CD4-positive, CD25-positive, alpha-beta regulatory T cell (primary cell): ENCODE data around the gene CDH12. TPM values are rescaled to one million over a fixed set of nuclear protein-coding genes. Genes with fewer than 3 reads are reported as not detected.

Experiments used
- ATAC-seq, 2 donors: fragments of 150-1000 bp; cut with Tn5 transposase; one replicate each; pipeline ENCODE4 v1.10.0; 2021; ENCODE audit warnings: low read depth in 2 of 2, moderate number of reproducible peaks in 2 of 2, moderate library complexity in 1 of 2
- DNase-seq, 3 donors: peaks; one replicate each; pipeline versions ENCODE4 v3.0.0 to v3.0.0-alpha.2; 2012 to 2022; ENCODE audit warnings: mixed read lengths in 1 of 3
- H3K27ac ChIP-seq: one replicate; pipeline ENCODE4 v1.7.0; 2013; ENCODE audit warnings: mild to moderate bottlenecking, low read length; ENCODE audit not compliant: insufficient read depth, poor library complexity, severe bottlenecking
- H3K27me3 ChIP-seq: one replicate; pipeline ENCODE4 v1.7.0; 2013; ENCODE audit warnings: low read length; ENCODE audit not compliant: control insufficient read depth, insufficient read depth
- H3K36me3 ChIP-seq: one replicate; pipeline ENCODE4 v1.7.0; 2013; ENCODE audit warnings: mild to moderate bottlenecking, low read length, moderate library complexity; ENCODE audit not compliant: control insufficient read depth, insufficient read depth
- H3K4me1 ChIP-seq: 2 replicates; pipeline ENCODE4 v1.7.0; 2013; ENCODE audit warnings: mild to moderate bottlenecking, low read length; ENCODE audit not compliant: insufficient read depth, control insufficient read depth, poor library complexity, severe bottlenecking
- H3K4me3 ChIP-seq: one replicate; pipeline ENCODE4 v1.7.0; 2013; ENCODE audit warnings: low read depth, mild to moderate bottlenecking, low read length, moderate library complexity
- H3K9me3 ChIP-seq, 2 experiments: 1 replicate in 1 of 2; 2 replicates in 1 of 2; pipeline ENCODE4 v1.7.0; 2013; ENCODE audit warnings: low read length in 2 of 2, mild to moderate bottlenecking in 1 of 2, moderate library complexity in 1 of 2; ENCODE audit not compliant: control insufficient read depth in 2 of 2
- H3K27ac Mint-ChIP-seq, 3 donors: one replicate each; pipeline ENCODE4 v1.8.0; 2020 to 2022; ENCODE audit warnings: mild to moderate bottlenecking in 3 of 3, mixed read lengths in 3 of 3, moderate library complexity in 2 of 3
- H3K27me3 Mint-ChIP-seq: one replicate; pipeline ENCODE4 v1.8.0; 2022; ENCODE audit warnings: mild to moderate bottlenecking, mixed read lengths
- H3K36me3 Mint-ChIP-seq: one replicate; pipeline ENCODE4 v1.8.0; 2020; ENCODE audit warnings: mixed read lengths
- H3K4me1 Mint-ChIP-seq, 4 donors: one replicate each; pipeline ENCODE4 v1.8.0; 2020 to 2022; ENCODE audit warnings: mixed read lengths in 4 of 4, mild to moderate bottlenecking in 1 of 4
- H3K4me3 Mint-ChIP-seq, 4 donors: one replicate each; pipeline ENCODE4 v1.8.0; 2020 to 2022; ENCODE audit warnings: mild to moderate bottlenecking in 4 of 4, mixed read lengths in 4 of 4, moderate library complexity in 3 of 4
- H3K9me3 Mint-ChIP-seq, 7 donors: one replicate each; pipeline ENCODE4 v1.8.0; 2020 to 2022; ENCODE audit warnings: mixed read lengths in 7 of 7, mild to moderate bottlenecking in 3 of 7, moderate library complexity in 2 of 7
- polyA plus RNA-seq, 4 donors: library from polyadenylated mRNA; unstranded; fragments of 300-500 nt; fragmentation: Illumina TruSeq; gene quantifications; one replicate each; pipeline ENCODE4 v1.2.3, GENCODE V29; 2021
- total RNA-seq: library from RNA; stranded (reverse); gene quantifications from one replicate; pipeline ENCODE4 v1.2.3, GENCODE V29; 2022

The CDH12 gene
- total and polyA plus RNA-seq, 5 donors from 2014 or later: not detected

GRCh38 chr5:21802100-21802499 lies 1051.0 kb downstream of the CDH12 start:
- H3K27ac Mint-ChIP-seq: no peak overlapping the region
- H3K27me3 Mint-ChIP-seq: no peaks in the 10 kb centered on the region
- H3K4me1 Mint-ChIP-seq: no peaks in the 10 kb centered on the region

GRCh38 chr5:21792748-21793147 lies 1060.4 kb downstream of the CDH12 start:
- no peak overlapping the region for H3K4me3 ChIP-seq
- no peaks in the 10 kb centered on the region for H3K27me3 Mint-ChIP-seq
- H3K27ac Mint-ChIP-seq: peak overlapping the region in 1 of 3 donors; percentile 76
- no peaks in the 10 kb centered on the region for H3K9me3 ChIP-seq
- peaks cover 0 to 27% (median 7%) of the 10 kb centered on the region in 7 donors for H3K9me3 Mint-ChIP-seq
- no peaks in the 10 kb centered on the region for H3K4me1 ChIP-seq
- no peak overlapping the region for H3K4me3 Mint-ChIP-seq
- H3K27ac ChIP-seq: no peak overlapping the region
- ATAC-seq (no peak), DNase-seq (no peak)
- H3K36me3 ChIP-seq: no peaks in the 10 kb centered on the region
- peaks cover 0 to 4% (median 0%) of the 10 kb centered on the region in 4 donors for H3K4me1 Mint-ChIP-seq
- no peaks in the 10 kb centered on the region for H3K36me3 Mint-ChIP-seq
- H3K27me3 ChIP-seq: no peaks in the 10 kb centered on the region

More at GRCh38 chr5:21802100-21802499, 1051.0 kb downstream of the CDH12 start:
- peaks cover 0 to 16% (median 4%) of the 10 kb centered on the region in 7 donors for H3K9me3 Mint-ChIP-seq
- Histone ChIP-seq H3K36me3 (no peaks in the 10 kb centered on the region), H3K4me3 (no peak overlapping the region), H3K4me1 (no peaks in the 10 kb centered on the region), H3K27me3 (no peaks in the 10 kb centered on the region), H3K27ac (no peak overlapping the region), H3K9me3 (peaks cover 0 to 2% of the 10 kb centered on the region in 2 experiments)
- no peak for ATAC-seq
- H3K4me3 Mint-ChIP-seq: no peak overlapping the region
- H3K36me3 Mint-ChIP-seq: no peaks in the 10 kb centered on the region
- DNase-seq: no peak

DNA sequence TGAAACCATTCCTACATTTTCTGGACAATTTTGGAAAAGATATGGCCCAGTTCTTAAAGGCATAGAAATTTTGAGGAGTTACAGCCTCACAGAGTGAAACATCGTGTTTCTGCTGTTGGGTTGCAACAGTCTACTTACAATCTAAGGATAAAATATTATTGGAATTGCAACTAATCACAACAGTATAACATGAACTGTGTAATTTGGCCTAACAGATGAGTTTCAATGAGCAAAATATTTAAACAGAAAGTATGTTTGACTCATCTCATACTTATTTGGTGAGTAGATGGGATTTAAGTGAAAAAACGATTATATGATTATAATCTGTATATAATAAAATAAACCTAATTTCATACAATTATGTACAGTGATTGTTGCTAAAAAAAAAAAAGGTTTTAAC lies 1061.8 kb downstream of the CDH12 start:
- Mint-ChIP-seq H3K27ac (no peak overlapping the region), H3K9me3 (peaks cover 0 to 29% (median 7%) of the 10 kb centered on the region in 7 donors), H3K4me3 (no peak overlapping the region), H3K4me1 (peaks cover 0 to 4% (median under 1%) of the 10 kb centered on the region in 4 donors), H3K36me3 (no peaks in the 10 kb centered on the region), H3K27me3 (no peaks in the 10 kb centered on the region)
- Histone ChIP-seq H3K4me1 (no peaks in the 10 kb centered on the region), H3K36me3 (no peaks in the 10 kb centered on the region), H3K9me3 (no peaks in the 10 kb centered on the region), H3K27ac (no peak overlapping the region), H3K27me3 (no peaks in the 10 kb centered on the region), H3K4me3 (no peak overlapping the region)
- ATAC-seq: no peak
- DNase-seq: no peak

- DNase-seq (no peak), ATAC-seq (no peak)
- no peaks in the 10 kb centered on the region for H3K36me3 ChIP-seq
- Mint-ChIP-seq H3K27me3 (no peaks in the 10 kb centered on the region), H3K36me3 (no peaks in the 10 kb centered on the region), H3K9me3 (peaks cover 0 to 12% (median 6%) of the 10 kb centered on the region in 7 donors), H3K27ac (no peak overlapping the region), H3K4me1 (peaks cover 0 to 2% (median 0%) of the 10 kb centered on the region in 4 donors), H3K4me3 (no peak overlapping the region)
- no peaks in the 10 kb centered on the region for H3K27me3 ChIP-seq
- H3K27ac ChIP-seq: no peak overlapping the region
- no peaks in the 10 kb centered on the region for H3K4me1 ChIP-seq
- H3K9me3 ChIP-seq: no peaks in the 10 kb centered on the region
- H3K4me3 ChIP-seq: no peak overlapping the region
Measured at GRCh38 chr5:21784487-21784886, 1068.7 kb downstream of the CDH12 start.

DNA sequence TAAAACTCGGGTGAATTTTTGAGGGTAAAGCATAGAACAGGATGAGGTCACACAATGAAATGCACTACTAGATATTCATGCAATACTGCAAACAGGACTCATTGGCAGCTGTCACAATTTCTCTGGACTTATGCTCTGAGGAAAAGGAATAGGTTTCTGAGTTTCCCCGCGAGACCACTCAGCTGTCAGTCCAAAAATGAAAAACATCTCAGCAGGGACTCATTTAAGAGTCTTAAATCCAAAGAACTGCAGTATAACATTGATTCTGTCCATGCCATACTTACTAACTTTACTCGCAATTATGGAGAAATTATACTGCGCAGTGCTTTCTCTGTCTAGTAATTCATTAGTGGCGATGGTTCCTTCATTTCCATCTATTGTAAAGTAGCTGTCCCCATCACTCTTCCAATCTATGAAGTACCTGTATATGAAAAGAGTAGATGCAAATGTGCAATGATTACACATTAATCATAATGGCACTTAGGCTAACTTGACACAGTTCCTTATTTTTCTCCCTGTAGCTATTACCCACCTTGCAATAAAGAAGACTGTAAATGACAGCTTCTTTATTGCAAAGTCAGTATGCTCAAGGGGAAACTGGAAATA lies 1070.0 kb downstream of the CDH12 start:
- Mint-ChIP-seq H3K27ac (no peak overlapping the region), H3K36me3 (no peaks in the 10 kb centered on the region), H3K4me3 (no peak overlapping the region), H3K27me3 (no peaks in the 10 kb centered on the region), H3K9me3 (peaks cover 0 to 12% (median 6%) of the 10 kb centered on the region in 7 donors), H3K4me1 (peaks cover 0 to 2% (median 0%) of the 10 kb centered on the region in 4 donors)
- Histone ChIP-seq H3K9me3 (no peaks in the 10 kb centered on the region), H3K36me3 (no peaks in the 10 kb centered on the region), H3K27ac (no peak overlapping the region), H3K27me3 (no peaks in the 10 kb centered on the region), H3K4me3 (no peak overlapping the region), H3K4me1 (no peaks in the 10 kb centered on the region)
- no peak for ATAC-seq
- no peak for DNase-seq

- no peaks in the 10 kb centered on the region for H3K27me3 ChIP-seq
- ATAC-seq (no peak), DNase-seq (no peak)
- no peak overlapping the region for H3K27ac ChIP-seq
- Mint-ChIP-seq H3K4me1 (no peaks in the 10 kb centered on the region), H3K36me3 (no peaks in the 10 kb centered on the region), H3K27me3 (no peaks in the 10 kb centered on the region), H3K27ac (no peak overlapping the region), H3K4me3 (no peak overlapping the region), H3K9me3 (peaks cover 0 to 21% (median 8%) of the 10 kb centered on the region in 7 donors)
- no peaks in the 10 kb centered on the region for H3K9me3 ChIP-seq
- no peaks in the 10 kb centered on the region for H3K36me3 ChIP-seq
- no peaks in the 10 kb centered on the region for H3K4me1 ChIP-seq
- H3K4me3 ChIP-seq: no peak overlapping the region
Measured at GRCh38 chr5:21776466-21776865, 1076.7 kb downstream of the CDH12 start.

- DNase-seq (no peak), ATAC-seq (no peak)
- H3K27ac Mint-ChIP-seq: no peak overlapping the region
- H3K4me1 ChIP-seq: no peaks in the 10 kb centered on the region
- peaks cover 3 to 21% (median 11%) of the 10 kb centered on the region in 7 donors for H3K9me3 Mint-ChIP-seq
- H3K4me3 Mint-ChIP-seq: no peak overlapping the region
- no peaks in the 10 kb centered on the region for H3K4me1 Mint-ChIP-seq
- H3K36me3 Mint-ChIP-seq: no peaks in the 10 kb centered on the region
- no peak overlapping the region for H3K4me3 ChIP-seq
- H3K27ac ChIP-seq: no peak overlapping the region
- no peaks in the 10 kb centered on the region for H3K9me3 ChIP-seq
- no peaks in the 10 kb centered on the region for H3K36me3 ChIP-seq
- no peaks in the 10 kb centered on the region for H3K27me3 ChIP-seq
- no peaks in the 10 kb centered on the region for H3K27me3 Mint-ChIP-seq
Measured at GRCh38 chr5:21774801-21775200, 1078.3 kb downstream of the CDH12 start.

- no peaks in the 10 kb centered on the region for H3K4me1 Mint-ChIP-seq
- no peak overlapping the region for H3K27ac Mint-ChIP-seq
- H3K9me3 Mint-ChIP-seq: peaks cover 4 to 21% (median 9%) of the 10 kb centered on the region in 7 donors
- no peaks in the 10 kb centered on the region for H3K36me3 Mint-ChIP-seq
- no peak for ATAC-seq
- Histone ChIP-seq H3K9me3 (no peaks in the 10 kb centered on the region), H3K4me3 (no peak overlapping the region), H3K4me1 (no peaks in the 10 kb centered on the region), H3K36me3 (no peaks in the 10 kb centered on the region), H3K27ac (no peak overlapping the region), H3K27me3 (no peaks in the 10 kb centered on the region)
- no peak overlapping the region for H3K4me3 Mint-ChIP-seq
- no peaks in the 10 kb centered on the region for H3K27me3 Mint-ChIP-seq
- no peak for DNase-seq
Measured at GRCh38 chr5:21774281-21774680, 1078.9 kb downstream of the CDH12 start.
